Smooth muscle cell (in vitro differentiated cells): Measurements from ENCODE around the gene C3orf20. TPM values are rescaled to one million over a fixed set of nuclear protein-coding genes. Genes with fewer than 3 reads are reported as not detected.

Experiments
- DNase-seq: peaks from one replicate; lab custom pipeline; 2025; ENCODE audit not compliant: unreplicated experiment; lab: John Stamatoyannopoulos, UW
- H2AFZ ChIP-seq: fragments of 200-600 bp; sonication (generic); 2 replicates; pipeline ENCODE4 v1.6.0; 2016; ENCODE audit warnings: antibody characterized with exemption, low read depth, mild to moderate bottlenecking
- H3F3A ChIP-seq: fragments of 200-600 bp; sonication (generic); 2 replicates; pipeline ENCODE4 v1.6.0; 2017; ENCODE audit warnings: antibody characterized with exemption, low read depth
- H3K27ac ChIP-seq: fragments of 200-600 bp; sonication (generic); 2 replicates; pipeline ENCODE4 v1.5.1; 2016; ENCODE audit warnings: low read depth, mild to moderate bottlenecking
- H3K27me3 ChIP-seq: fragments of 200-600 bp; sonication (generic); 2 replicates; pipeline ENCODE4 v1.6.1; 2016; ENCODE audit warnings: low read depth, mild to moderate bottlenecking
- H3K36me3 ChIP-seq: fragments of 200-600 bp; sonication (generic); 2 replicates; pipeline ENCODE4 v1.5.1; 2016; ENCODE audit warnings: low read depth
- H3K4me1 ChIP-seq: fragments of 200-600 bp; sonication (generic); 2 replicates; pipeline ENCODE4 v1.5.1; 2016; ENCODE audit warnings: low read depth
- H3K4me2 ChIP-seq: fragments of 200-600 bp; sonication (generic); 2 replicates; pipeline ENCODE4 v1.6.0; 2016; ENCODE audit warnings: mild to moderate bottlenecking
- H3K4me3 ChIP-seq: fragments of 200-600 bp; sonication (generic); 2 replicates; pipeline ENCODE4 v1.5.1; 2016; ENCODE audit warnings: mild to moderate bottlenecking
- H3K79me2 ChIP-seq: fragments of 200-600 bp; sonication (generic); 2 replicates; pipeline ENCODE4 v1.6.0; 2016; ENCODE audit warnings: low read depth, mild to moderate bottlenecking
- H3K9ac ChIP-seq: fragments of 200-600 bp; sonication (generic); 2 replicates; pipeline ENCODE4 v1.6.0; 2016; ENCODE audit warnings: low read depth
- H3K9me3 ChIP-seq: fragments of 200-600 bp; sonication (generic); replicated peaks from 2 replicates; pipeline ENCODE4 v1.5.1; 2016; ENCODE audit warnings: low read depth
- H4K20me1 ChIP-seq: fragments of 200-600 bp; sonication (generic); 2 replicates; pipeline ENCODE4 v1.6.0; 2016; ENCODE audit warnings: low read depth
- WGBS: methylation state at CpG from one replicate; pipeline ENCODE4 v1.1.7; 2016; ENCODE audit warnings: low lambda C conversion rate; 5-methylcytosine and 5-hydroxymethylcytosine counted together
- polyA plus RNA-seq: library from polyadenylated mRNA; unstranded; fragments of >200 nt; fragmentation: Nextera tagmentation; extraction: Ambion mirVana; gene quantifications from 2 replicates; pipeline ENCODE4 v1.2.1, GENCODE V29; 2016
- total RNA-seq: library from RNA; depleted of rRNA; stranded (reverse); fragments of >200 nt; gene quantifications from 2 replicates; pipeline ENCODE4 v1.2.3, GENCODE V29; 2014
- TF ChIP-seq, protein P1 (sequence below): fragments of 200-600 bp; sonication (generic); IDR thresholded peaks from 2 replicates; pipeline ENCODE4 v1.5.1; 2017; ENCODE audit warnings: borderline replicate concordance, mild to moderate bottlenecking, antibody characterized with exemption; ENCODE audit not compliant: insufficient read depth, poor library complexity, severe bottlenecking

Gene C3orf20
- total and polyA plus RNA-seq, 2 experiments from 2014 or later: not detected

DNA sequence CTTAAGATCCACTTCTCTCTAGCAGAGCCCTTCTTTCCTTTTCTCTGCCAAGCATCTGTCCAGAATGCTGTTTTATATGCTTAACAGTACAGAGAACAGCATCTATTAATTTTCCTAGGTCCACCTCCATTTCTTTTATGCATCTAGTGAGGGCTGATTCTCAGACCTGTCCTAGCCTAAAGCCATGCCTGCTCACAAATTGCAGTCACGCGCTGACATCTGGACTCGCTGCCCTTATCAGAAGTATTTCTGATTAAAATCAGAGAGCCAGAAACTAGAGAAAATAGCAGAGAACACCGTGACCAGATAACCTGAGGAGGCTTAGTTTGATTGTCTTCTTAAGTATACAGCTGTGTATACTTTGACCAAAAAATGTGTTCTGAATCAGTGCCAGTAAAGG lies 1.9 kb downstream of the C3orf20 start:
- no peaks in the 10 kb centered on the region for H3K27me3 ChIP-seq
- DNase-seq: no peak
- no peaks in the 10 kb centered on the region for H3K79me2 ChIP-seq
- H2AFZ ChIP-seq: no peak overlapping the region
- TF ChIP-seq, protein P1, sequence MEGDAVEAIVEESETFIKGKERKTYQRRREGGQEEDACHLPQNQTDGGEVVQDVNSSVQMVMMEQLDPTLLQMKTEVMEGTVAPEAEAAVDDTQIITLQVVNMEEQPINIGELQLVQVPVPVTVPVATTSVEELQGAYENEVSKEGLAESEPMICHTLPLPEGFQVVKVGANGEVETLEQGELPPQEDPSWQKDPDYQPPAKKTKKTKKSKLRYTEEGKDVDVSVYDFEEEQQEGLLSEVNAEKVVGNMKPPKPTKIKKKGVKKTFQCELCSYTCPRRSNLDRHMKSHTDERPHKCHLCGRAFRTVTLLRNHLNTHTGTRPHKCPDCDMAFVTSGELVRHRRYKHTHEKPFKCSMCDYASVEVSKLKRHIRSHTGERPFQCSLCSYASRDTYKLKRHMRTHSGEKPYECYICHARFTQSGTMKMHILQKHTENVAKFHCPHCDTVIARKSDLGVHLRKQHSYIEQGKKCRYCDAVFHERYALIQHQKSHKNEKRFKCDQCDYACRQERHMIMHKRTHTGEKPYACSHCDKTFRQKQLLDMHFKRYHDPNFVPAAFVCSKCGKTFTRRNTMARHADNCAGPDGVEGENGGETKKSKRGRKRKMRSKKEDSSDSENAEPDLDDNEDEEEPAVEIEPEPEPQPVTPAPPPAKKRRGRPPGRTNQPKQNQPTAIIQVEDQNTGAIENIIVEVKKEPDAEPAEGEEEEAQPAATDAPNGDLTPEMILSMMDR: no peak
- H3K36me3 ChIP-seq: no peaks in the 10 kb centered on the region
- H3K9me3 ChIP-seq: no peaks in the 10 kb centered on the region
- H3F3A ChIP-seq: peaks cover 8% of the 10 kb centered on the region
- H3K4me2 ChIP-seq: no peak overlapping the region
- no peaks in the 10 kb centered on the region for H3K4me1 ChIP-seq
- H3K9ac ChIP-seq: no peak overlapping the region
- no peaks in the 10 kb centered on the region for H4K20me1 ChIP-seq
- H3K4me3 ChIP-seq: no peak overlapping the region
- WGBS: 65% methylated on average over 4 of the region's 4 CpGs
- no peak overlapping the region for H3K27ac ChIP-seq

DNA sequence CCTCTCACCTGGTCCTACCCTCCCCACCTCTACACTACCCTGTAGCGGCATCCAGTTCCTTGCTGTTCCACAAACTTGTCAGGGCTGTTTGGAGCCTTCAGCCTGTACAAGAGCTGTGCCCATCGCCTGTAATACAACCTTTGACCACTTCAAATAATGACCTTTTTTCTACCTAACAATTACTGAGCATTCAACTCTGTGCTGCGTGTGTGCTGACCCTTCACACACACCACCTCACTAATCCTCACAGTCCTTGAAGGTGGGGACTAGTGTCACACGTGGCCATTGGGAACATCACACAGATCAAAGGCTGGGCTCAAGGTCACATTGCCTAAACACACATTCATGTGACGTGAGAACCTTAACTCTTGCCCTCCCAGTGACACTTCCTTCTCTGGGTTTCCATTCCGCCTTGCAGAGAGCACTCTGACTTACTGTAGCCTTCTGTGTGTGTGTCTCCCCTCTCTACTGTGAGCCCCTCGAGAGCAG lies 3.1 kb downstream of the C3orf20 start:
- no peaks in the 10 kb centered on the region for H3K79me2 ChIP-seq
- no peaks in the 10 kb centered on the region for H3K27me3 ChIP-seq
- H3F3A ChIP-seq: no peaks in the 10 kb centered on the region
- H3K9ac ChIP-seq: no peak overlapping the region
- H3K9me3 ChIP-seq: no peaks in the 10 kb centered on the region
- 69% methylated on average over 7 of the region's 7 CpGs for WGBS
- H4K20me1 ChIP-seq: no peaks in the 10 kb centered on the region
- H3K4me3 ChIP-seq: no peak overlapping the region
- H3K4me2 ChIP-seq: no peak overlapping the region
- DNase-seq: no peak
- H3K27ac ChIP-seq: no peak overlapping the region
- H3K36me3 ChIP-seq: no peaks in the 10 kb centered on the region
- no peaks in the 10 kb centered on the region for H3K4me1 ChIP-seq
- TF ChIP-seq, protein P1: no peak
- H2AFZ ChIP-seq: no peak overlapping the region

DNA sequence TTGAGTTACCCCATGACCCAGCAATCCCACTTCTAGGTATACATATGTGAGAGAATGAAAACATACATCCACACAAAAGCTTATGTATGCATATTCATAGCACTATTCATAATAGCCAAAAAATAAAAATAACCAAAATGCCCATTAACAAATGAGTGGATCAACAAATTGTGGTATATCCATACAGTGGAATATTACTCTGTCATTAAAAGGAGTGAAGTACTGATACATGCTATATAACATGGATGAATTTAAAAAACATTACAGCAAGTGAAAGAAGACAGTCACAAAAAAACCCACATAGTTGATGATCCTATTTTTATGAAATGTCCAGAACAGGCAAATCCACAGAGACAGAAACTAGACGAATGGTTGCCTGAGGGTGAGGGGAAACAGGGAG lies 5.2 kb downstream of the C3orf20 start:
- TF ChIP-seq, protein P1: no peak
- Histone ChIP-seq H3K27ac (no peak overlapping the region), H3K4me1 (no peaks in the 10 kb centered on the region), H2AFZ (no peak overlapping the region), H3F3A (no peaks in the 10 kb centered on the region), H3K9me3 (no peaks in the 10 kb centered on the region), H3K79me2 (no peaks in the 10 kb centered on the region), H3K4me2 (no peak overlapping the region), H4K20me1 (no peaks in the 10 kb centered on the region), H3K36me3 (no peaks in the 10 kb centered on the region), H3K9ac (no peak overlapping the region), H3K27me3 (no peaks in the 10 kb centered on the region), H3K4me3 (no peak overlapping the region)
- DNase-seq: no peak
- 100% methylated on average over 1 of the region's 1 CpG for WGBS

DNA sequence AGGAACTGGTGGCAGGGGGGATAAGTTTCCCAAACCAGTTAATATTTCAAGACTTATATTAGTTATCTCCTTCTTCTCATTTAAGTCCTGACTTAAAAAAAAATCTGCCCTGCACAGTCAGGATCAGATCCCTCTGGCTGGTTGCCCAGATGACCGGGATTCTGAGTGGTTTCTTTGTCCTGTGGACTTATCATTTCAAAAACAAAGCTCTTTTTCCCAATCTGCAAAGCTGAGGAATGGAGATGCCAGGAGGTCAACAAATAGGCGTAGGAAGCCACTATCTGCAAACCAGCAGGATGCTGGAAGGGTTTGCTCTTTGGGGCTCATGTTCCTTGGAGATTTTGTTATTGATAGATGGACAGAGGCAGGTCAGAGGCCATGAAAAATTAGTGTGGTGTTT lies 5.8 kb downstream of the C3orf20 start:
- Histone ChIP-seq H3K4me1 (no peaks in the 10 kb centered on the region), H3K79me2 (no peaks in the 10 kb centered on the region), H3K36me3 (no peaks in the 10 kb centered on the region), H3F3A (no peaks in the 10 kb centered on the region), H3K4me3 (no peak overlapping the region), H3K4me2 (no peak overlapping the region), H3K9me3 (no peaks in the 10 kb centered on the region), H3K27ac (no peak overlapping the region), H4K20me1 (no peaks in the 10 kb centered on the region), H3K9ac (no peak overlapping the region), H2AFZ (no peak overlapping the region), H3K27me3 (no peaks in the 10 kb centered on the region)
- 49% methylated on average over 2 of the region's 2 CpGs for WGBS
- DNase-seq: no peak
- TF ChIP-seq, protein P1: no peak
